ENCODE measurements around the gene TLE4.
"Not testable (repeated sequence)": the region's sequence is repeated elsewhere in the genome, so short reads cannot be mapped to it uniquely, and the experiment has no call there.

TLE4 gene

DNA sequence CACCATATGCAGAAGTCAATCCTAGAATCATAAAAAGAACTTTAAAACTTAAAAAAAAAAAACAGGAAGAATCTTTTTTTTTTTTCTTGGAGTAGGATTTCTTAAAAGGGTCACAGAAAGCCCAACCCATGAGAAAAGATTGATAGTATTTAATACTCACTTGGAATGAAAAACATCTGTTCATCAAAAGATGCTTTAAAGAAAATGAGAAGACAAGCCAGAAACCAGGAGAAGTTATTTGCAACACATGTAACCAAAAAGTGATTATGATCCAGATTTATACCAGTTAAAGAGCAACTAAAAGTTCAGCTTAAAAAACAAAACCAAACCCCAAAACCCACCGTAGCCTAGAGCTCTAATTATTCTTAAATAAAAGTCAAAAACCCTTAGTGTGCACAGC lies 69.3 kb downstream of the TLE4 start:
- peaks cover 0 to 8% (median 0%) of the 10 kb centered on the region in 11 experiments; a peak in 6 of 22 replicates for H4K20me1 ChIP-seq
- peak overlapping the region in 2 of 11 experiments; percentile 9 to 33; a peak in 4 of 22 replicates for H3K4me2 ChIP-seq
- H3K4me3 ChIP-seq = no peak overlapping the region
- peaks cover 49 to 97% (median 88%) of the 10 kb centered on the region in 11 experiments for H3K36me3 ChIP-seq
- no peaks in the 10 kb centered on the region for H3K27me3 ChIP-seq
- H3K9me3 ChIP-seq (replicated peaks in 1 of 11) = peaks cover 33 to 60% (median 52%) of the 10 kb centered on the region in 11 experiments
- peaks cover 0 to 20% (median 3%) of the 10 kb centered on the region in 10 experiments; a peak in 8 of 20 replicates for H3K4me1 ChIP-seq
- no peak for TF ChIP-seq Cebpa-rat (IDR thresholded peaks at IDR 0.05)
- H3K9ac ChIP-seq = no peak overlapping the region
- H3K27ac ChIP-seq = no peak overlapping the region

DNA sequence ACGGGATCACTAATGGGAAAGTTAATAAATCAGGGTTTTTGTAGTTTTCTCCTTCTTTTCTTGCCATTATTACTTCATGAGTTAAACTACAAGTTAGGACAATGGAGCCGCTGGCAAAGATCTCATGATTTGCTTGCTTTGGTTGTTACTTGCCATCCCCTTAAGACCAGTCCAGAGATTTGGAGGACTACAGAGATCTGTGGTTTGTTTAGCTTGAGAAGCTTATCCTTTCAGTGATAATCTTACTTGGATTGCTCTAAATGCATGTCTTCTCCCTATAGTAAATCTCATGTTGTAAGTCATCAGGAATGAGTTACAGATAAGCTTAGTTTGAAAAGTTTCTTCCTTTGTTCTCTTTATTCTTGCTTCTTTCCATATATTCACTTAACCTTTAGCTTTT lies 70.9 kb downstream of the TLE4 start:
- peaks cover 0 to 9% (median 0%) of the 10 kb centered on the region in 11 experiments; a peak in 6 of 22 replicates for H4K20me1 ChIP-seq
- H3K36me3 ChIP-seq = peaks cover 38 to 83% (median 75%) of the 10 kb centered on the region in 11 experiments
- H3K4me3 ChIP-seq = no peak overlapping the region

DNA sequence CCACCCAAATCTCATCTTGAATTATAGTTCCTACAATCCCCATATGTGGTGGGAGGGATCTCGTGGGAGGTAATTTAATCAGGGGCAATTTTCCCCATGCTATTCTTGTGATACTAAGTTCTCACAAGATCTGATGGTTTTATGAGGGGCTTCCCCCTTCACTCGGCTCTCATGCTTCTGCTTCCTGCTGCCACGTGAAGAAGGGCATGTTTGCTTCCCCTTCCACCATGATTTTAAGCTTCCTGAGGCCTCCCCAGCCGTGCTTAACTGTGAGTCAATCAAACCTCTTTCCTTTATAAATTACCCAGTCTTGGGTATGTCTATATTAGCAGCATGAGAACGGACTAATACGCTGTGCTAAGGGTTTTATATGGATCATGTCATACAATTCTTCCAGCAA lies 72.3 kb downstream of the TLE4 start:
- H3K27ac ChIP-seq = no peak overlapping the region
- peaks cover 0 to 18% (median 4%) of the 10 kb centered on the region in 11 experiments; a peak in 7 of 22 replicates for H4K20me1 ChIP-seq
- no peak overlapping the region for H3K4me2 ChIP-seq
- no peak for TF ChIP-seq Cebpa-rat (IDR thresholded peaks at IDR 0.05)
- H3K9me3 ChIP-seq (replicated peaks in 1 of 11) = peaks cover 28 to 44% (median 36%) of the 10 kb centered on the region in 11 experiments
- no peak overlapping the region for H3K4me3 ChIP-seq
- no peaks in the 10 kb centered on the region for H3K27me3 ChIP-seq
- peaks cover 8 to 18% (median 15%) of the 10 kb centered on the region in 10 experiments for H3K4me1 ChIP-seq
- peaks cover 30 to 83% (median 67%) of the 10 kb centered on the region in 11 experiments for H3K36me3 ChIP-seq
- no peak overlapping the region for H3K9ac ChIP-seq

More for the DNA sequence above, 70.9 kb downstream of the TLE4 start:
- no peak overlapping the region for H3K27ac ChIP-seq
- TF ChIP-seq Cebpa-rat (IDR thresholded peaks at IDR 0.05) = no peak
- no peak overlapping the region for H3K9ac ChIP-seq
- H3K4me1 ChIP-seq = peaks cover 0 to 12% (median 2%) of the 10 kb centered on the region in 10 experiments; a peak in 9 of 20 replicates
- peaks cover 33 to 52% (median 47%) of the 10 kb centered on the region in 11 experiments for H3K9me3 ChIP-seq (replicated peaks in 1 of 11)
- H3K4me2 ChIP-seq = no peak overlapping the region
- H3K27me3 ChIP-seq = no peaks in the 10 kb centered on the region

DNA sequence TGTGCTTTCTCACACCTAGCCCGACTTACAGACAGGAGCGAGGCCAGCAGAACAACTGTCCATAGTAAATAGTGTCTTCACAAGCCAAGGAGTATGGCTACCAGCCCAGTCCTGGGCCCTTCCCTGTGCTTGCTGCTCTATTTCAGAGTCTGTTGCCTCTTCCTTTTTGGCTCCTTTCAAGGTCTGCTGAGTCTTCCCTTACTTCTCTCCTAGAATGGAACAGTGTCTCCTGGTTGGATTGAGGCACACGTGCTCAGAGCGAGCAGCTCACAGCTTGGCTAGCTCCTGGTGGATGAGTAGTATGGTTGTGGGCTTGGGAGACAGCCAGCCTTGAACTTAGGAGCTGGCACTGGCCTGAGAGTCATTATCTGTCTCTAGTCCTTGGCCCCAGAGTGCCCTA lies 72.8 kb downstream of the TLE4 start:
- Histone ChIP-seq H3K27ac (no peak overlapping the region), H3K9me3 (replicated peaks in 1 of 11) (peaks cover 28 to 41% (median 35%) of the 10 kb centered on the region in 11 experiments), H3K27me3 (no peaks in the 10 kb centered on the region), H3K4me2 (no peak overlapping the region), H3K4me1 (peaks cover 14 to 23% (median 21%) of the 10 kb centered on the region in 10 experiments), H4K20me1 (peaks cover 0 to 18% (median 4%) of the 10 kb centered on the region in 11 experiments; a peak in 7 of 22 replicates), H3K9ac (no peak overlapping the region), H3K36me3 (peaks cover 30 to 83% (median 61%) of the 10 kb centered on the region in 11 experiments), H3K4me3 (no peak overlapping the region)
- no peak for TF ChIP-seq Cebpa-rat (IDR thresholded peaks at IDR 0.05)

DNA sequence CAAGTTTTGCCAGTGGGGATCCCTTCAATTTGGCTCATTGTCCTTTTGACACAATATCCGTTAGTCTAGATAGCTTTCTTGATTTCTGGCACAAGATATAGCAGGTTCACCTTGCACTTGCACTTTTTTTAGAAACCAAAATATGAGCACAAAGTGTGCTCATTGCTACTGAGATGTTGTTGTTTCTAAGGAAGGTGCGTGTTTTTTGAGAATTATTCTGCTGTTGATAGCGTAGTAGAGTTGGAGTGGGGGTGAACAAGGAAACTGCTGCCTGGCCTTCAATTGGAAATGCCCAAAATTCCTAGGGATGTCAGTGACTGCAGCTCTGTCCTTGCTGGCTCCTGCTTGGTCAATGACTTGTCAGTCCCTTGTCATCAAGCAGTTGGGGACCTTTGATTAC lies 73.3 kb downstream of the TLE4 start:
- peaks cover 19 to 28% (median 26%) of the 10 kb centered on the region in 10 experiments for H3K4me1 ChIP-seq
- no peak overlapping the region for H3K4me3 ChIP-seq
- H3K4me2 ChIP-seq = no peak overlapping the region
- H3K36me3 ChIP-seq = peaks cover 30 to 81% (median 56%) of the 10 kb centered on the region in 11 experiments
- no peak overlapping the region for H3K27ac ChIP-seq
- H3K9me3 ChIP-seq (replicated peaks in 1 of 11) = peaks cover 28 to 41% (median 35%) of the 10 kb centered on the region in 11 experiments
- H4K20me1 ChIP-seq = peaks cover 0 to 18% (median 4%) of the 10 kb centered on the region in 11 experiments; a peak in 7 of 22 replicates
- no peak overlapping the region for H3K9ac ChIP-seq
- TF ChIP-seq Cebpa-rat (IDR thresholded peaks at IDR 0.05) = no peak
- H3K27me3 ChIP-seq = no peaks in the 10 kb centered on the region

DNA sequence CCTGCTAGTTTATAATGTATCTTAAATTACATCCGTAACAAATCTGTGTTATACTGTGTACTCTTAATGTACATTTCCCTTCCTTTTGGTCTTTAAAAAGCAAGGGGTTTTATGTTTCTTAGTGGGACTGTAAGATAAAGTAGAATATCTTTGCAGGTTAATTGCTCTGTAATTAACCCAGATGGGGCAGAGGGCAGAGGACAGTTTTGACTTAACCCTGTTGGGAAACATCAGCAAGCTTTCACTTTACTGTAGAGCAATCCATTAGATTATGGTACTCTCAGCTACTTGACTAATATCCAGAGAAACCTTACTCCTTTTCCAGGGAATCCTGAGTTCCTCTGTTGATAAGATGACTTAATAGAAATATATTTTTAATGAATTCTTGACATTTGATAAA lies 74.3 kb downstream of the TLE4 start:
- H4K20me1 ChIP-seq = peaks cover 0 to 18% (median 5%) of the 10 kb centered on the region in 11 experiments; a peak in 9 of 22 replicates
- no peak for TF ChIP-seq Cebpa-rat (IDR thresholded peaks at IDR 0.05)
- no peak overlapping the region for H3K27ac ChIP-seq
- H3K9ac ChIP-seq = no peak overlapping the region
- no peaks in the 10 kb centered on the region for H3K27me3 ChIP-seq
- H3K4me1 ChIP-seq = peaks cover 25 to 37% (median 35%) of the 10 kb centered on the region in 10 experiments
- peaks cover 28 to 40% (median 35%) of the 10 kb centered on the region in 11 experiments for H3K9me3 ChIP-seq (replicated peaks in 1 of 11)
- H3K36me3 ChIP-seq = peaks cover 30 to 80% (median 55%) of the 10 kb centered on the region in 11 experiments
- no peak overlapping the region for H3K4me2 ChIP-seq
- no peak overlapping the region for H3K4me3 ChIP-seq

DNA sequence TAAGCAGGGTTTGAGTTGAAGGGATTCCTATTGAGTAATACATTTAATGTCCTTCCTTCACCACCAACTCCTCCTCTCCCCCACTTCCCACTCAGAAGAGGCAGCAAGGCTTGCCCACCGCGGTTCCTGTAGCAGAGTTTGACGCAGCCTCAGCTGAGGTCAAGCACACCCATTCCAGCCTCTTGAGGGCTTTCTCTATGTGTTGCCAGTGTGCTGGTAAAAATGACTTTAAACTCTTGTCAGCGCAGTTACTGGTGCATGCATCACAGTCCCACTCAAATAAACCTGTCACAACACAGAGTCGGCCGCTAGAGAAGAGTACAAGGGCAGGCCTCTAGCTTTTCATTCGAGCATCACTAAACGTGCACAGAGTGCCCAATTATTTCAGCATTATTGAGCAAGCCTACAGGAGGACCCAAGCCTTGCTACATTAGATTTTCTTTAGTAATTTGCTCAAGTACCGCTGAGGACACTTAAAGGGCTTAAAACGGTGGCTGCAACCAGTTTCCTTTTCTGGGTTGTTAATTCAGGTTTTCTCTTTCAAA lies 79.6 kb downstream of the TLE4 start:
- Histone ChIP-seq H3K9ac (peak overlapping the region in 3 of 11 experiments; percentile 26 to 45 (median 32); a peak in 5 of 22 replicates), H3K27ac (peak overlapping the region in 9 of 11 experiments; percentile 20 to 68 (median 56); a peak in 16 of 22 replicates), H4K20me1 (peaks cover 0 to 16% (median 5%) of the 10 kb centered on the region in 11 experiments; a peak in 7 of 22 replicates), H3K27me3 (no peaks in the 10 kb centered on the region), H3K4me3 (peak overlapping the region in 1 of 10 experiments; percentile 23; a peak in 1 of 20 replicates), H3K4me1 (peaks cover 25 to 44% (median 41%) of the 10 kb centered on the region in 10 experiments), H3K9me3 (replicated peaks in 1 of 11) (no peaks in the 10 kb centered on the region), H3K4me2 (peak overlapping the region; percentile 33 to 82 (median 53); a peak in 21 of 22 replicates), H3K36me3 (peaks cover 40 to 86% (median 54%) of the 10 kb centered on the region in 11 experiments)
- TF ChIP-seq Cebpa-rat (IDR thresholded peaks at IDR 0.05) = peak in 6 of 11 experiments; percentile 13 to 55 (median 28); a peak in 6 of 22 replicates

DNA sequence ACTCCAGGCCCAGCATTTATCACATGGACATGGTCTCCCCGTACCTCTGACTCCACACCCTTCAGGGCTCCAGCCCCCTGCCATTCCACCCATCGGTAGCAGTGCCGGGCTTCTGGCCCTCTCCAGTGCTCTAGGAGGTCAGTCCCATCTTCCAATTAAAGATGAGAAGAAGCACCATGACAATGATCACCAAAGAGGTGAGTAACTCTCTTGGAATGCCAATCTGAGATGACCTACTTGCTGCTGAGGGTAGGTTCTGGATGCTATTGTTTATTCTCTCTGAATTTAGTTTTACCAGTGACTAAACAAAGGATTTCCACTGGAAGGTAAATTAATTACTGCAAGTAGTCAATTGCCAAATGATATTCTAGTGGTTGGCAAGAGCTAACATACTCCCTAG lies 80.8 kb downstream of the TLE4 start:
- Histone ChIP-seq H3K36me3 (peaks cover 51 to 96% (median 67%) of the 10 kb centered on the region in 11 experiments), H3K9ac (no peak overlapping the region), H4K20me1 (peaks cover 0 to 20% (median 5%) of the 10 kb centered on the region in 11 experiments; a peak in 7 of 22 replicates), H3K27me3 (no peaks in the 10 kb centered on the region), H3K4me2 (no peak overlapping the region; a peak in 1 of 22 replicates), H3K4me1 (peaks cover 25 to 42% (median 41%) of the 10 kb centered on the region in 10 experiments), H3K9me3 (replicated peaks in 1 of 11) (no peaks in the 10 kb centered on the region), H3K4me3 (no peak overlapping the region), H3K27ac (peak overlapping the region in 6 of 11 experiments; percentile 8 to 58 (median 38); a peak in 9 of 22 replicates)
- no peak for TF ChIP-seq Cebpa-rat (IDR thresholded peaks at IDR 0.05)

DNA sequence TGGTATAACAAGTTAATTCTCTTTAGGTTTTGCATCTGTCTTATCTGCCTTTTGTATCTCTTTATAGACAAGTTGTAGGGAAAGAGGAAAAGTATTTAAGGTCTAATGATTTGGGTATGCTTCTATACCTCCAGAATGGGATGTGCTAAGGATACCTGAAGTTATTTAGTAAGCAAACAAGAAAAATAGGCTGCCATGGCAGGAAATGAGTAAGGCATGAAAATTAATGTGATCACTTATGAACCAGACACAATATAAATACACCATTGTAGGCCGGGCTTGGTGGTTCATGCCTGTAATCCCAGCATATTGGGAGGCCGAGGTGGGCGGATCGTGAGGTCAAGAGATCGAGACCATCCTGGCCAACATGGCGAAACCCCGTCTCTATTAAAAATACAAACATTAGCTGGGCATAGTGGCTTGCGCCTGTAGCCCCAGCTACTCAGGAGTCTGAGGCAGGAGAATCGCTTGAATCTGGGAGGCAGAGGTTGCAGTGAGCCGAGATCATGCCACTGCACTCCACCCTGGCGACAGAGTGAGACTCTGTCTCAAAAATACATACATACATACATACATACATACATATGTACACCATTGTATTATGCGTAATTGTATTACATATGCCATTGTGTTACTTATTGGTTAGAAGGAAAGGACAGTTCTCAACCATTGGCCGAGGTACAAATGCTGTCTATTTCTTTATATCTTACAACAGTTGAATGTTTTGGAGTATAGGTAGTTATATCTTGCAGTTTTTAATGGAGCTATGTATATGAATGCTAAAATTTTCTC lies 83.0 kb downstream of the TLE4 start:
- not testable (repeated sequence) for H3K9me3 ChIP-seq (replicated peaks in 1 of 11); H3K27ac ChIP-seq; H3K4me2 ChIP-seq; H3K9ac ChIP-seq; H3K4me3 ChIP-seq; H3K27me3 ChIP-seq
- Histone ChIP-seq H3K36me3 (peaks cover 66 to 96% (median 77%) of the 10 kb centered on the region in 11 experiments), H3K4me1 (peaks cover 19 to 23% (median 20%) of the 10 kb centered on the region in 10 experiments), H4K20me1 (peaks cover 0 to 20% (median 5%) of the 10 kb centered on the region in 11 experiments; a peak in 7 of 22 replicates)
